Activated CD4-positive, CD25-positive, alpha-beta regulatory T cell treated with anti-CD3 and anti-CD28 coated beads, Interleukin-2, amount 50 U/mL, for 16 hours (primary cell): ENCODE measurements around the gene SPTBN1.

Source experiments
- DNase-seq: peaks from one replicate; pipeline ENCODE4 v3.0.0-alpha.2; 2020; ENCODE audit warnings: low read depth, low spot score

Gene SPTBN1

DNA sequence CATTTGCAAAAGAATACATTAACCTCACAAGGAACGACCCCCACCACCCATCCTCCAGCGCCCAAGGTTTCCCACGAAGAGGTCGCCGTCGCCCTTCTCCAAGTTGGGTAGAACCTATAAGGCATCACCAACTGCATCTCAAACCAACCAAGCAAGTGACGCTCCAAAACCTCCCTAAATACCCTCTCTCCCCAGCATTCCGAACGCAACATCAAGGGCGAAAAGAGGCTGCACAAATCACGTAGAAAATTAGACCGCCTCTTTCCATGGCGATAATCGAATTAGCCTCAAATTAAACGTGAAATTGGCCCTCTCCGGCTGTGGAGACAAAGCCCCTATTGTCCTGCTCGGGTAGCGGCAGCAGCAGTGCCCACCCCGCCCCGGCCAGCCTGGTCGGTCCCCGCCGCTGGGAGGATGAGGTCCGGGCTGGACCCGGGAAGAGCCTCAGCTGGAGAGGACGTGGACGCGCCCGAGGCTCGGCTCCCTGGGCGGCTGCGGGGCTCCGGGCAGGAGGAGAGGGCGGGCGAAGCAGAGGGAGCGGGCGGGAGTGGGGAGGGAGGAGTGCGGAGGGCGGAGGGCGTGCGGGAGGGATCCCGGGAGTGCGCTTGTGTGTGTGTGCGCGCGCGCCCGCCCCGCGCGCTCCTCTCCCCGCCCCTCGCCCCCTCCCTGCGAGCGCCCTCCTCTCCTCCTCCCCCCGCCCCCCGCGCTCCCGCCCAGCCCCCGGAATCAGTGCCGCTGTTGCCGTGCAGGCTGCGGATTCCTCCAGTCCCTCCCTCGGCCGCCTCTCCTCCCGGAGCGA, at the start of gene SPTBN1:
Gene SPTBN1 (plus strand): TSS at position 765 of the 799 bp plus-strand sequence. CDS start 70,092 bp downstream, outside the sequence.
- DNase-seq: no peak

DNA sequence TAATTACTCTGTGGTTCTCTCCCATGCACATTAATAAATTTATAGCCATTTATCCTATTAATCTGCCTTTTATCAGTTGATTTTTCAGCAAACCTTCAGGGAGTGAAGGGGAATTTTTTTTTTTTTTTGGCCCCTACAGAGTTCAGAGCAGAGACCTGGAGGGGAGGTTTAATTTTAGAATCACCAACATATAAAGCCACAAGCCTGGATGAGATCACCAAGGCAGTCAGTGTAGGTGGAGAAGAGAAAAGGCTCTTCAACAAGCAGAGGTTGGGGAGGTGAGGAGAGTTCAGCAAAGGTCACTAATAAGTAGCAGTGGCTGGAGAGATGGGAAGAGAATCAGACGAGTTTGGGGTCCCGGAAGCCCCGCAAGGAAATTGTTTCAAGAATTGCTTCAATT, 48.4 kb upstream of the SPTBN1 start:
- DNase-seq: no peak

DNA sequence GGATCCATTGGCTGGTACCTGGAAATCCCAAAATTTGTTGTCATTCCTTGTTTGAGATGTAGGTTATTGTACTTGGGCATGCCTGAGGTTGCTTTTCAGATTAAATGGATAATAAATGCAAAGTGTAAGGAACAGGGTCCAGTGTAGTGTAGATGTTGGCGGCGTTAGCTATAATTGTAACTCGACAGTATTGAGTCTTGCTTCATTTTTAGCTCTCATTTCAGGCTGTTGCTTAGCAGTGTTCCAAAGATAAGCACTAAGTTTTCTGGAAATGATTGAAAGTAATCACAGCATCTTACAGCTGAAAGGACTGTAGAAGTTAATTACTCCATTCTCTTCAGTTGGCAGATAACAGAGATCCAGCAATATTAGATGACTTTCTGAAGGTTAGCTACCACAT, 47.8 kb upstream of the SPTBN1 start:
- DNase-seq: no peak

DNA sequence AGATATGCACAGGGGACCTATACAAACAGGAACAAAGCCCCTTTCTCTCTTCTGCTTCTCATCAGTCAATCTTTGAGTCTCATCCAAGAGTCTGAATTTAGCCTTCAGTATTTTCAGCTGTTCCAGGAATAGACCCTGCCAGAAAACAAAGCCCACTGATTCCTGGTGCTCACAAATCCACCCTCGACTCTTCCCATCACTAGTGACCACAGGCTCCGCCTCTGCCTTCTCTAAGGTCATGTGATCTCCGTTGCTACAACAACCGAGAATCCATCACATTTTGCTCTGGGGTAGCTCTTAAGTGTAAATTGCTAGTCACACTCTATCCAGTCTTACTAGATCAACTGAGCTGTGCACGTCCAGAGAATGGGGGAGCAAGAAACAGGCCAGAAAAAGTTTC, 46.4 kb upstream of the SPTBN1 start:
- DNase-seq: no peak

DNA sequence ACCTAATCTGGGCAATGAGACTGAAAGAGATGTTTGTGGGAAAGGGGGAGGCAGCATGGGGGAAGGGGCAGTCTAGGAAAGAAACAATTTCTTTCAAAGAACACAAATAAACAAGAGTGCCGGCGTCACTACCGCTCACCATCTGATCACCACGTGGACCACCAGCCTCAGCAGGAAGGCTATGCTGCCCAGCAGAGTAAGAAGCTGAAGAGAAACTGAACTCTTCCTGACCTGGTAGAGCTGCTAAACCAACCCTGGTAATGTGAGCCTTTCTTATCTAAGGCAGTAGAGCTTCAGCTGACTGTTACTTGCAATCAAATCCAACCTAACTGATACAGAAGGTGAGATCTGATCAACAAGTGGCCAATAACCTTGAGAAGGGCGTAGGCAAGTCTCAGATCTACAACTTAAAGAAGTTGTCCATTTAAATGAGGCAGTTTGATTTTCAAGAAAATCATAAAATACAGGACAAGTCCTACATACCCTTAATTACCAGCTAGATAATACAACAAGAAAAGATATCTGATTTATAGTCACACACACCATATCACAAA, 44.2 kb upstream of the SPTBN1 start:
- DNase-seq: no peak

DNA sequence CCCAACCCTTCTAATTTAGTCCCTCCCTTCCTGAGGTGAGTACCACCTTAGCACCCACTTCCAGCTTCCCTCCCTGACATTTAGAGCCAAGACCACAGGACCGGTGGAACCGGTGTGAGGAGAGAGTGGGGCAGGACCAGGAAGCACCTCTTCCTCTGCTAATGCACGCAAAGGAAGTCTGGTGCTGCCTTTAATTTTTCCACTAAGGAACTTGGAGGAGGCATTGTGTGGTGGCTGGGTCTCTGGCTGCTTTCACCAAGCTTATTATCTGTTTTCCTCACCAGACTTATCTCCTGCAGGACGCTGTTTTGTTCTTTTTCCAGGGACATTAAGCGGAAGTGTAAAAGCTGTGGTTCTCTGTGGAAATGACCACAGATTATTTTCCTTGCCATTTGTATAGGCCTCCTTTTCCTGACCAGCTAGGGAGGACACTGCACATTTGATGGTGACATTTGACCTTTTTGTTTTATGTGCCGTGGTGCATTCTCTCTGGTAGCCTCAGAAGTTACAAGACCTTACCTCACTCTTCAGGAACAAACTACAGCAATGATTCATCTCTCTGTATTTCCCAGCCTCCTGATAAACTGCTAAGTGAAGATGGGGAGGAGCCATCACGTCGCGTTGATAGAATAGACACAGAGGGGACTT, 39.8 kb upstream of the SPTBN1 start:
- DNase-seq: no peak

DNA sequence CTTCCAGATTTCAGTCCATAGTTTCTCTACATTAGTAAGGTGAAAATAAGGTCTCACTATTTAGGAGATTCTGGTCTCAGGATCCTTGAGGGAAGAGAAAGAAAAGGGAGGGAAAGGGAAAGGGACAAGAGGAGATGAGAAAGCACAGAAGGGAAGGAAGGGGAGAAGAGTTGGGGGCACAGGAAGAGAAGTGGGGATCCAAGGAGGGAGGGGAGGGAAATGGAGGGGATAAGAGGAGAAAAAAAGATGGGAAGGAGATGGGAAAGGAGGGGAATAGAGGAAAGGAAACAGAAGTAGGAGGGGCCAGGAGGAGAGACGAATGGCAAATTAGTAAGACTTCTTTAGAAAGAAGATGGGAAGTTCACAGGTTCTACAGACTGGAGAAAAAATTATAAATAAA, 39.2 kb upstream of the SPTBN1 start:
- no peak for DNase-seq

DNA sequence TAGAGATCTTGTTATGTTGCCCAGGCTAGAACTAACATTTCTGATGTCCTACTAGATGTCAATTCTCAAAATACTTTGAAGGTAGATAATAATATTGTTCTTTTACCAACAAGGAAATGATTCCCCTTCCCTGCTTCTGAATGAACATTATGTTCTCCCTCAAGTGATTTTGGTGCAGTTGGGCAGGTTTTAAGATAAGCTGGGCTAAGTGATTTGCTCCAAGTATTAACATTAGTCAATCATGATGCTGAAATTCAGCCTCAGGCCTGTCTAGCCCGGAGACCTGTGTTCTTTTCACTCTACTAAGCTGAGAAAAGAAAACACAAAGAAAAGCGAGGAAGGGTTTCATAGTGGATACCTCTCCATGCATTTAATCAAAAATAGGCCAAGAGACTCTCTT, 38.5 kb upstream of the SPTBN1 start:
- no peak for DNase-seq

DNA sequence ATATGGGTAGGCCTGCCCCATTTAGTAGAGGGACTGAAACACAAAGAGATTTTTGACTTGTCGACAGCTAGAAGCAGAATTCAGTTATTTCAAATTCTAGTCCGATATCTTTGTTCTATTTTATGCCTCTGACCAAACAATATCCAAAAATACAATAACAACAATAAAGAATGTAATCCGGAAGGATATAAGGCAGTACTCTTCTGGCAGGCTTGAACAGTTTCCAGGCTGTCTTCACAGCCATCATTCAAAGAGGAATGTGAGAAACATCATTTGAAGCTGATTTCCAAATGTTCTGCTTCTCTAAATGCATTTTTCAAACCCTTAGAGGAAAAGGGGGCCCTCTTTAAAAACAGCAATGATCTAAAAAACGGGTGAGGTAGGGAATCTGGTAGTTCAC, 36.7 kb upstream of the SPTBN1 start:
- DNase-seq: no peak

DNA sequence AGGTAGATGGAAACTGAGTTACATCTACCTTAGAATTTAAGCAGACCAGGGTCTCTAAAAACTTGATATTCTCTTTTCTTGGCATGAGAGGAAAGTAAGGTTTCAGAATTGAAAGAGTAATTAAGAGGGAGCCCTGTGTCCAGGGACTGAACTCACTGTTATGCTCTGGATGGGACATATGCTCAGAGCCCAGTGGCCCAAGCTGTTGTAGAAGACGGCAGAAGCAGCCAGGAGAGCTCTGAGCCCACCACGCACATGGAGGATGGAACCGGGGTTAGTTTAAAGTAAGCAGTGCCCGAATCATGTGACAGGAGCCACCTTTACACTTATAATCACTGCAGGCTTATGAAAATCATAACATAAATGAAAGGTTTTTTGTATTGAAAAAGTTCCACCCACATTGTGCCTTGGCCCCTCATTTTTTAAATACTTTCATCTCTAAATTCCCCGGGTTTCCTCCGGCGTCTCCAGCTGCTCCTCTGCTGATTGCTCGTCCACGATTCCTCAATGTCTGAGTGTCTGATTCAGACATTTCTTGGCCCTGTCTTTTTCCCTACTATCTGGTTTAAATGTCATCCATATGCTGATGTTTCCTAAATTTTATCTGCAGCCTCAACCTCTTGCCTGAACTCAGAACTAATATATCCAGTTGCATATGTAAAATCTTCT, 36.1 kb upstream of the SPTBN1 start:
- DNase-seq: no peak

DNA sequence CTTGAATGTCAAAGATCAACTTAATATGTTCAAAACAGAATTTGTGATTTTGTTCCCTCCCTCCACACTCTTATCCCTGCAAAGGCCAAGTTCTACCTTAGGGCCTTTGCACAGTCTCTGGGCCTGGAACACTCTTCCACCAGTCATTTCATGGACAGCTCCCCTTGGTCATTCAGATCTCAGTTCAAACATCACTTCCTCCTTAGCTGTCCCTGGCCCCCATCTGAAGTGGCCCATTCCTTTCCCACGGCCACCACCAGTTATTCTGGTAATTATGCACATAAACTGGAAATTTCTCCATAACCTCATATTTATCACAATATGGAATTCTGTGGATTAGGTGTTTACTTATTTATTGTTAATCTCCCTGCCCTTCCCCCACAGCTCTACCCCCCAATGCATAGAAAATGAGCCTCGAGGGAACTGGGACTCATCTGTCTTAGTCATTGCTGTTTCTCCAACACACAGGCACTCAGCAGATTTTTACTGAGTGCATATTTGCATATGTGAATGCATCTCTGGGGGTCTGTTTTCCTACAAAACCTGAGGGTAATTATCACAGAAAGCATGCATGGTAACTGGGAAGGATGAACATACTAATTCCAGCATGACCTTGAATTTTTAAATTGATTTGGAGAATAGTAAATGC, 35.5 kb upstream of the SPTBN1 start:
- DNase-seq: no peak

DNA sequence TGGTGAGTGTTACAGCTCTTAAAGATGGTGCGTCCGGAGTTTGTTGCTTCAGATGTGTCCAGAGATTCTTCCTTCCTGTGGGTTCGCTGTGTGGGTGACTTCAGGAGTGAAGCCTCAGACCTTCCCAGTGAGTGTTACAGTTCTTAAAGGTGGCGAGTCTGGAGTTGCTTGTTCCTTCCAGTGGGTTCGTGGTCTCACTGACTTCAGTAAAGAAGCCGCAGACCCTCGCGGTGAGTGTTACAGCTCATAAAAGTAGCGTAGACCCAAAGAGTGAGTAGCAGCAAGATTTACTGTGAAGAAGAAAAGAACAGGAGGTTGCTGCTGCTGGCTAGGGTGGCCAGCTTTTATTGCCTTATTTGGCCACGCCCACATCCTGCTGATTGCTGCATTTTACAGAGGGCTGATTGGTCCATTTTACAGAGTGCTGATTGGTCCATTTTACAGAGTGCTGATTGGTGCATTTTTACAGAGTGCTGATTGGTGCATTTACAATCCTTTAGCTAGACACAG, 34.0 kb upstream of the SPTBN1 start:
- DNase-seq: no peak

DNA sequence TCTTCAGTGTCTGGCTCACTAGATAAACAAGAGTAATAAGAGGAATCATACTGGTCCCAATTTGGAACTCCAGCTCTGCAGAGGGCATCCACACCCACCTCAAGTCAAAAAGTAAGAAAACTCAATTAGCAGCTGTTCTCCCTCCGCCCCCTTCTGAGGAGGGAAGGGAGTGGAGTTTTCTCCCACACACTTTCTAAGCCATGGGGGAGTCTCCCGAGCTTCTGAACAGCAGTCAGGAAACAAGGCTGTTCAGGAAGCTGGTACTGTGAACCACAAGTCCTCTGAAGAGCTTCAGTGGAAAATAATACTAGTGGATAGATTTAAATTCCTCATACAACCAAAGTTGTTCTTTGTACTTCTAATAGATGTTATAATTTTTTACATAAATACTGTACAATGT, 32.9 kb upstream of the SPTBN1 start:
- no peak for DNase-seq

DNA sequence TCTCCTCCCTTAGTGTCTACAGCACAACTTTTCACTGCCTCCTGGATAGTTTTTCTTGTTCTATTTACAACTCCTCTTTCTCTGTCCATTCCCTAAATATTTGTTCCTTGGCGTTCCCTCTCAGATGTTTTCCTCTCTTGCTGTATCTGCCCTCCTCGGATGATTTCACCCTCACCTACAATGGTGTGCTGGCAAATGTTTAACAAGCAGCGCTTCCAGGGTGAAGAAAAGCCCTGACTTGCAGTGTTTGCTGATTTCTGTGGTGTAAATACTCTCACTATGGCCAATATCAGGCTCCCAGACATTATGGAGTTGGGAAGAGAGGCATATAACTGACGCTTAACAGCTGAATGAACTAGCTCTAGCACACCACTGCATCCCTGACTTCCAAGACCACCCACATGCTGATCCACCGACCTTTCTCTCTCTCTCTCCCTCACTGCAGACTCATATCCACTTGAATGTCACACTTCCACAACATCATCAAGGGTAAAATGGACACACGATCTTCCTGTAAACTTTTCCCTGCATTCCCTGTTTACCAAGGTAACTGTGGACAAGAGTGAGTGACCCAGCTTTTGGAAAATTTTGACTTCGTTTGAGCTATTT, 31.5 kb upstream of the SPTBN1 start:
- no peak for DNase-seq

DNA sequence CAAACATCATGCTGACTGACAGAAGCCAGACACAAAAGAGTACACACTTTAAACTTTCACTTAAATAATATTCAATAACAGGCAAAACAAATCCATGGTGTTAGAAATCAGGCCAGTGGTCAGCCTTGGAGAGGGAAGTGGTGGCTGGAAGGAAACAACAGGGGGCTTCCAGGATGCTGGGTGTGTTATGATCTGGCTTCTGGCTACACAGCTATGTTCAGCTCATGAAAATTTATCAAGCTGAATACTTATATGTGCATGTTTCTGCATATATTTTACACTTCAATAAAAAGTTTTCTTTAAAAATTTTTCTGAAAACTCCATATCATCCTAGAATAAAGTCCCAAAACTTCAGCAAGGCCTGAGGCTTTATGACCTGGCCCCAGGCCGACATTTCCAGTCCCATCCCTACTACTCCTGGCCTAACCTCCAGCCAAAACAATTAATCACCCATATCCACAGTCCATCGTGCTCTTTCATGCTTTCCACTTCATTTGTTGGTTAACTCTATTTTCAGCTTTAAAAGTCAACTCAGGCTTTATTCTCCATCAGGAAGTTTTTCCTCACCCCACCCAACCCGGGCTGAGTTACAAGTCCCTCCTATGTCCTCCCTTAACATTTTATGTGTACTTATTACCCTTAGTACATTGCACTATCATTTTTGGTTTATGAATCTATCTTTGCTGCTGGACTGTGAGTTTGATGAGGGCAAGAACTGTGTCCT, 27.9 kb upstream of the SPTBN1 start:
- DNase-seq: no peak

DNA sequence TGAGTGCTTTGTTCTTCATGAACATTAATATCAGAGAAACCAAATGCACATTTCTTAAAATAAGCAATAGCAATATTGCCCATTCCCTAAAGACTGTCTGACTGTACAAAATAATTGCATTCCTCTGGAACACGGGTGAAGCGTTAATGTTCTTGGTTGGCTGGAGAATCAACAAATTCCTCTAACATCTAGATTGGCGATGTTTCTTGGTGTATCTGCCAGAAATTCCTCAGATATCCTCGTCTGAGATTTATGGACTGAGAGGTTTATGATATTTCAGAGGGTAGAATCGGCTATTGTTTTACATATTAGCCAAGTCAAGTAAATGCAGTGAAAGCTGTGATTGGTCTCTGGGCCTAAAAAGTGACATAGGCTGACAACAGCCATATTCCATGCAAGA, 27.1 kb upstream of the SPTBN1 start:
- DNase-seq: no peak

DNA sequence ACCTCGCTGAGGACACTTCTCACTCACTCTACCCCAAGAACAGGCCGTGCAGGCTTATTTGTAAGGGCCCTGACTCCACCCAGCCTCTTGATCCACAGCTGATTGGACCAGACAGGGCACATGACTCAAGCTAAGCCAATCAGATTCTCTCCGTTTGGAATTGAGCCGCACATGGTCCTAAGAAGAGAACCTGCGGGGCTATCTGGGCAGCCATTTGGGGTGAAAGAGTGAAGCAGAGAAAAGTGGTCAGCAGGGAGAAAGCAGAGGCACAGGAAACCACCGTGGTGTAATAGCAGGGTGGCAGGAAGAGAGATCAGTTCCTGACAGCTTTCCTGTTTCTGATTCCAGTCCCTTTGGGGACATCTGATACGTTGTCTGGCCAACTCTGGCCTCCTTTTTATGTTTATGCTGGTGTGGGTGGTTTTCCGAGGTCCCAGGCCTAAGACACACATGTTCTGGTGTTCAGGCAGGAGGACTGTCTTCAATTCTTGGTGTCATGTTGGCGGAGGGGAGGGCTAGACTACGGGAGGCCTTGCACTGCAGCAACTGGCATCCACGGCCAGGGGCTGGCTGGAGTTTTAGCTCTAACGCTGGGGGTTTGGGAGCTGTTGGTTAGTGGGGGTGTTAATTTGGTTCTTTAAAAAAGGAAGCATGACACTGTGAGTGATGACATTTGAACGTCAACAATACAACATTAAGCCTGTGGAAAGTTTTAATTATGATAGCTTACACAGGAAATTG, 26.1 kb upstream of the SPTBN1 start:
- no peak for DNase-seq

DNA sequence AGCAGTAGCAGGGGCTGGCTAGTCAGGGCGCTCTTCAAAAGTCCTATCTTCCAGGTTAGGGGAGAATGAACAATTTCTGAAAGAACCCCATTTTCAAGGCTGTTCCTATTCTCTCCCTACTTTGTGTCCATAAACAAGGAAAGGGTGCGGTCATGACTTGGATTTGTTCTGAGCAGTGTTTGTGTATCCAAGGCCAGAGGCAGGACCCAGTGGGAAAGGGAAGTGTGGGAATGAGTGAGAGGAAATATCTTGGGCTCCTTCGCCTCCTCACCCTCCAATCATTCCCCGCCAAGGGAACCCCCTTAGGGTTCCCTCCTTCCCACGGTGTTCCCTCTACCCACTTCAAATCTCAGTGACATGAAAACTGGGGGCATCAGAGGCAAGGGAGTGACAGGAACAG, 25.5 kb upstream of the SPTBN1 start:
- DNase-seq: no peak

DNA sequence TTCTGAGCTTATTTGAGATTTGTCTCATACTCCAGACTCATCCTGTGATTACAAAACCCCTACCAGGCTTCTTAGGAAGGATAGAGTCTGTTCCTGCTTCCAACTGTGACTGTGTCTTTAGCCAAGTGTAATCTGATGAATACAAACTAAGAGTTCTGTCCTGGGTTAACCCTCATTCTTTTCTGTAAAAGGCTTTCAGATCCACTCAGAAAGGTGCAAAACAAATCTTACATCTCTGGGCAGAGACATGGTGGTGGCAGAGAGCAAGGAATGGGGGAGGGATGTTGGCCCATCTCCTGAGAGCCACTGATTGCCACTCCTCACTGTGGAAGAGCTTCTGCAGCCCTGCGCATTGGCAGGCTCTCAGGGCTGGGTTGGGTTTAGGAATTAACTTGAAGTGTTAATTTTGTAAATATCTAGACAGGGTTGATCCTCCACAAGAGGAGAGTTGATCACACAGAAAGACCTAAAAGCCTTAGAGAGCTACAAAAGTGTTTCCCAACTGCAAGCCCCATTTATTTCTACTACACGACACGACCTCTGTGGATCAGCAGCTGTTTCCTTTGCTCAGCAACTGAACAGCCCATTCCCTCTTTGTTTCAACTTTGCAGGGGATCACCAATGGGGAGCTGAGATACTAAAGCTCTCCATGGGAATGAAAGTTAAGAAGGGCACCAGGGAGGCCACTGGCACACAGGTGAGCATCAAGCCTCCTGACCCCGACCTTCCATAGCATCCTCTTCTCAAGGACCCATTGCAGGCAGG, 23.7 kb upstream of the SPTBN1 start:
- DNase-seq: no peak
